ENCODE results near the gene ESRRA.

DNA sequence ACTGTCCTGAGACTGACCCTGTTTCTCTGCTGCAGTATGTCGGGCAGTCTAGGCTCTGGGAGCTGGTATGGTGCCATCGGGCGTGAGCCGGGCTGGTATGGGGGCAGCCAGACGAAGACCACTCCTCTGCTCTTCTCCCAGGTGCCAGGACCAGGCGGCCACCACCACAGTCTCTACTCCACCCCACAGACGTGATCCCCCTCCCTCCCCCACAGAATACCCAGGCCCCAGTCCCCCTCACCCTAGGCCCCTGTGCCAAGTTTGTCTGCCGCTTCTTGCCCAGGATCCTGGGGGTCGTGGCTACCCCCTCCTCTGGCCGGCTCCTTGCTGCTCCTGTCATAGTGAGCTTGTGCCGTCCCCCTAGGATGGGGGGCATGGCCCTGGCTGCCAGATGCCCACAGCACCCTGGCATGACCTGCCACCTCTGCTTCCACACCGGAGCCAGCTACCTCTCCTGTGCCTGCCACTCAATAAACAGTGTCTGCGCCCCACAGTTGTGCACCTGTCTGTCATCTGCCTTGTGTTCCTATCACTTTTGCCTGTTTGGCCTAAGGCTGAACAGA, 16.2 kb upstream of the ESRRA start:
- no peak for TF ChIP-seq EZH2phosphoT487 (IDR thresholded peaks at IDR 0.05; ENCODE audit: insufficient read depth, low read depth)
- TF ChIP-seq EZH2 (IDR thresholded peaks at IDR 0.05; ENCODE audit: insufficient read depth, poor library complexity, severe bottlenecking), result no peak

Data from GM23248 (cell line).